Astrocyte (in vitro differentiated cells and primary cell): Measurements from ENCODE around the gene ECI2. TPM values are rescaled to one million over a fixed set of nuclear protein-coding genes. Genes with fewer than 3 reads are reported as not detected.

ENCODE experiments used
- DNase-seq: peaks from one replicate; pipeline ENCODE4 v3.0.0-alpha.2; 2010; ENCODE audit warnings: low read depth
- FAIRE-seq: peaks from 2 replicates; lab custom pipeline; 2011; peaks lifted over from hg19 to GRCh38; lab: Jason Lieb, UNC
- H2AFZ ChIP-seq: 2 replicates; pipeline ENCODE4 v1.6.0; 2012; ENCODE audit warnings: low read depth, low read length, inconsistent platforms
- H3K27ac ChIP-seq: 2 replicates; pipeline ENCODE4 v1.5.1; 2011; ENCODE audit warnings: low read depth, low read length, inconsistent platforms
- H3K27me3 ChIP-seq: 2 replicates; pipeline ENCODE4 v1.6.0; 2011; ENCODE audit warnings: low read length, inconsistent platforms; ENCODE audit not compliant: insufficient read depth
- H3K36me3 ChIP-seq: 2 replicates; pipeline ENCODE4 v1.5.1; 2011; ENCODE audit warnings: low read length, inconsistent platforms; ENCODE audit not compliant: insufficient read depth
- H3K4me1 ChIP-seq: 2 replicates; pipeline ENCODE4 v1.5.1; 2011; ENCODE audit warnings: low read length, inconsistent platforms; ENCODE audit not compliant: insufficient read depth
- H3K4me2 ChIP-seq: 2 replicates; pipeline ENCODE4 v1.6.0; 2012; ENCODE audit warnings: low read length, inconsistent platforms
- H3K4me3 ChIP-seq: 2 replicates; pipeline ENCODE4 v1.5.1; 2011; ENCODE audit warnings: low read depth, mild to moderate bottlenecking, low read length, inconsistent platforms; ENCODE audit not compliant: insufficient read depth
- H3K79me2 ChIP-seq: 2 replicates; pipeline ENCODE4 v1.6.0; 2012; ENCODE audit warnings: mild to moderate bottlenecking, low read length, inconsistent platforms; ENCODE audit not compliant: insufficient read depth
- H3K9ac ChIP-seq: 2 replicates; pipeline ENCODE4 v1.6.0; 2012; ENCODE audit warnings: mild to moderate bottlenecking, low read length, inconsistent platforms
- H3K9me3 ChIP-seq: 2 replicates; pipeline ENCODE4 v1.5.1; 2012; ENCODE audit warnings: low read depth, mild to moderate bottlenecking, low read length, inconsistent platforms; ENCODE audit not compliant: insufficient read depth
- H4K20me1 ChIP-seq: 2 replicates; pipeline ENCODE4 v1.6.0; 2012; ENCODE audit warnings: low read length, inconsistent platforms; ENCODE audit not compliant: insufficient read depth
- H3K27ac Mint-ChIP-seq: one replicate; pipeline ENCODE4 v1.8.0; 2021; ENCODE audit warnings: mild to moderate bottlenecking, mixed read lengths; ENCODE audit not compliant: unreplicated experiment
- H3K27me3 Mint-ChIP-seq: one replicate; pipeline ENCODE4 v1.8.0; 2021; ENCODE audit warnings: low read depth, mixed read lengths; ENCODE audit not compliant: unreplicated experiment
- H3K36me3 Mint-ChIP-seq: one replicate; pipeline ENCODE4 v1.8.0; 2021; ENCODE audit warnings: low read depth, mixed read lengths; ENCODE audit not compliant: unreplicated experiment
- H3K4me1 Mint-ChIP-seq: one replicate; pipeline ENCODE4 v1.8.0; 2021; ENCODE audit warnings: low read depth, mixed read lengths; ENCODE audit not compliant: unreplicated experiment
- H3K4me3 Mint-ChIP-seq: one replicate; pipeline ENCODE4 v1.8.0; 2021; ENCODE audit warnings: mild to moderate bottlenecking, moderate library complexity, mixed read lengths; ENCODE audit not compliant: unreplicated experiment
- H3K9me3 Mint-ChIP-seq: one replicate; pipeline ENCODE4 v1.8.0; 2021; ENCODE audit warnings: mild to moderate bottlenecking, mixed read lengths; ENCODE audit not compliant: unreplicated experiment
- CTCF ChIP-seq: IDR thresholded peaks from 2 replicates; pipeline ENCODE4 v1.5.1; 2011; ENCODE audit warnings: low read depth, mild to moderate bottlenecking, inconsistent platforms, low read length, moderate library complexity; ENCODE audit not compliant: insufficient read depth
- EZH2 ChIP-seq: IDR thresholded peaks from 2 replicates; pipeline ENCODE4 v1.6.1; 2012; ENCODE audit warnings: mild to moderate bottlenecking, low read length, inconsistent platforms; ENCODE audit not compliant: insufficient read depth
- total RNA-seq: library from RNA; stranded (reverse); gene quantifications from 2 replicates; pipeline ENCODE4 v1.2.1, GENCODE V29; 2021

Gene ECI2
- total RNA-seq, 1 donor from 2014 or later = 52.5 TPM

DNA sequence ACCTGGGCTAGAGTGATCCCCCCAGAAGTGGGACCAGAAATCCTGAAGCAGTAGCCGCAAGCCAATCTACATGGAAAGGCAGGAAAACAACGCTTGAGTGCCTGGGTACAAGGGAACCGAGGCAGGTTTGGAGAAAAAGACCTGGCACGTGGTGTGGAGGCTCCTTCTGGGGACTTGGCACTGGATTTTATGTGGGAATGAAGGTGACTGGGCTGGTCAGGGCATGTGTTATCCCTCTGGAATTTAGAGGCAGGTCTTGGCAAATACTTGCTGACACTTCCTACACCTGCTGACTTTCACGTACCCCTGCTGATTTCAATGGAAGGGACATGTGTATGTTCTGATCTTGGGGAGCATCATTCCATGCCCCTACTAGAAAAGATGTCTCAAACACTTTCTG lies 31.4 kb downstream of the ECI2 start:
- H3K36me3 Mint-ChIP-seq = no peaks in the 10 kb centered on the region
- Histone ChIP-seq H3K27ac (no peak overlapping the region), H3K27me3 (peaks cover 31% of the 10 kb centered on the region), H2AFZ (no peak overlapping the region), H3K9ac (no peak overlapping the region), H3K79me2 (no peaks in the 10 kb centered on the region), H3K4me1 (no peaks in the 10 kb centered on the region), H3K36me3 (no peaks in the 10 kb centered on the region), H4K20me1 (no peaks in the 10 kb centered on the region), H3K4me3 (no peak overlapping the region), H3K4me2 (no peak overlapping the region), H3K9me3 (no peaks in the 10 kb centered on the region)
- no peaks in the 10 kb centered on the region for H3K4me1 Mint-ChIP-seq
- H3K27ac Mint-ChIP-seq = no peak overlapping the region
- no peak overlapping the region for H3K4me3 Mint-ChIP-seq
- peaks cover 2% of the 10 kb centered on the region for H3K9me3 Mint-ChIP-seq
- DNase-seq (peak; percentile 4), FAIRE-seq (no peak)
- no peak for TF ChIP-seq CTCF
- TF ChIP-seq EZH2 = no peak
- H3K27me3 Mint-ChIP-seq = no peaks in the 10 kb centered on the region

GRCh38 chr6:4102687-4103244 lies 32.6 kb downstream of the ECI2 start:
- Histone ChIP-seq H3K27me3 (peaks cover 22% of the 10 kb centered on the region), H3K27ac (no peak overlapping the region), H3K4me3 (no peak overlapping the region), H3K4me1 (no peaks in the 10 kb centered on the region), H3K4me2 (no peak overlapping the region), H3K9ac (no peak overlapping the region), H3K9me3 (no peaks in the 10 kb centered on the region), H3K36me3 (no peaks in the 10 kb centered on the region), H3K79me2 (no peaks in the 10 kb centered on the region), H4K20me1 (no peaks in the 10 kb centered on the region), H2AFZ (no peak overlapping the region)
- no peak for TF ChIP-seq CTCF
- TF ChIP-seq EZH2 = no peak
- no peak overlapping the region for H3K4me3 Mint-ChIP-seq
- no peak overlapping the region for H3K27ac Mint-ChIP-seq
- no peaks in the 10 kb centered on the region for H3K4me1 Mint-ChIP-seq
- no peaks in the 10 kb centered on the region for H3K36me3 Mint-ChIP-seq
- DNase-seq = no peak
- peaks cover 2% of the 10 kb centered on the region for H3K9me3 Mint-ChIP-seq
- no peak for FAIRE-seq
- H3K27me3 Mint-ChIP-seq = no peaks in the 10 kb centered on the region

GRCh38 chr6:4101298-4101697 lies 34.1 kb downstream of the ECI2 start:
- TF ChIP-seq EZH2 (no peak), CTCF (no peak)
- H3K9me3 ChIP-seq = no peaks in the 10 kb centered on the region
- no peak overlapping the region for H2AFZ ChIP-seq
- H3K27ac Mint-ChIP-seq = no peak overlapping the region
- H3K4me3 ChIP-seq = no peak overlapping the region
- no peak overlapping the region for H3K27ac ChIP-seq
- no peaks in the 10 kb centered on the region for H3K4me1 Mint-ChIP-seq
- H3K79me2 ChIP-seq = no peaks in the 10 kb centered on the region
- no peak overlapping the region for H3K9ac ChIP-seq
- H3K27me3 ChIP-seq = peaks cover 14% of the 10 kb centered on the region
- no peaks in the 10 kb centered on the region for H3K4me1 ChIP-seq
- FAIRE-seq = no peak
- peaks cover 2% of the 10 kb centered on the region for H3K9me3 Mint-ChIP-seq
- H4K20me1 ChIP-seq = no peaks in the 10 kb centered on the region
- H3K4me2 ChIP-seq = no peak overlapping the region
- no peak overlapping the region for H3K4me3 Mint-ChIP-seq
- H3K36me3 Mint-ChIP-seq = no peaks in the 10 kb centered on the region
- no peak for DNase-seq
- no peaks in the 10 kb centered on the region for H3K36me3 ChIP-seq
- H3K27me3 Mint-ChIP-seq = no peaks in the 10 kb centered on the region
